Measurements from ENCODE around the gene MACROD2.

Gene MACROD2

GRCh38 chr20:14778875-14779274 lies 783.6 kb downstream of the MACROD2 start:
- no peak overlapping the region for H3K4me3 ChIP-seq (ENCODE audit: low read length)

DNA sequence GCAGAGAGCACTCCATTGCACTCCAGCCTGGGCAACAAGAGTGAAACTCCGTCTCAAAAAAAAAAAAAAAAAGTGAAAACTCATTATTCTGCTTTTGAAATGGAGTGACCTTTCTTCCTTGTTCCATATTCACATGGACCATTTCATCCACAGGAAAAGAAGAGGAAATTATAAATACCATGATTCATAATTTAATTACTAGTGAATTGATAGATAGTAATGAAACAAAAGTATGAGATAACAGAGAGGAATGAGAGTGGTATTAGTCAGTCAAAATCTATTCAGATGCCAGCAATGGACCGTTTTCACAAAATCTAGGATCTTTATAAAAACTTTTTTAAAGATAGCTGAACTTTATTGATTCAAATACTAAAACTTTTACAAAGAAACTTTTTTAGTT lies 785.2 kb downstream of the MACROD2 start:
- H3K4me3 ChIP-seq (ENCODE audit: low read length), result no peak overlapping the region
- no peak for TF ChIP-seq ZNF274 (IDR thresholded peaks at IDR 0.05; ENCODE audit: low read depth, low read length)

More at GRCh38 chr20:14778875-14779274, 783.6 kb downstream of the MACROD2 start:
- no peak for TF ChIP-seq ZNF274 (IDR thresholded peaks at IDR 0.05; ENCODE audit: low read depth, low read length)

GRCh38 chr20:14782731-14783130 lies 787.4 kb downstream of the MACROD2 start:
- H3K4me3 ChIP-seq (ENCODE audit: low read length), result no peak overlapping the region
- TF ChIP-seq ZNF274 (IDR thresholded peaks at IDR 0.05; ENCODE audit: low read depth, low read length), result no peak

GRCh38 chr20:14783766-14784165 lies 788.5 kb downstream of the MACROD2 start:
- no peak for TF ChIP-seq ZNF274 (IDR thresholded peaks at IDR 0.05; ENCODE audit: low read depth, low read length)
- H3K4me3 ChIP-seq (ENCODE audit: low read length), result no peak overlapping the region

- TF ChIP-seq ZNF274 (IDR thresholded peaks at IDR 0.05; ENCODE audit: low read depth, low read length), result no peak
- no peak overlapping the region for H3K4me3 ChIP-seq (ENCODE audit: low read length)
These were observed 789.9 kb downstream of the MACROD2 start for GRCh38 chr20:14785065-14785743.

- H3K4me3 ChIP-seq (ENCODE audit: low read length), result no peak overlapping the region
- TF ChIP-seq ZNF274 (IDR thresholded peaks at IDR 0.05; ENCODE audit: low read depth, low read length), result no peak
These were observed 794.9 kb downstream of the MACROD2 start for GRCh38 chr20:14790190-14790589.

- H3K4me3 ChIP-seq (ENCODE audit: low read length), result no peak overlapping the region
These were observed 795.7 kb downstream of the MACROD2 start for GRCh38 chr20:14790771-14791620.

GRCh38 chr20:14792915-14793314 lies 797.6 kb downstream of the MACROD2 start:
- no peak for TF ChIP-seq ZNF274 (IDR thresholded peaks at IDR 0.05; ENCODE audit: low read depth, low read length)
- H3K4me3 ChIP-seq (ENCODE audit: low read length), result no peak overlapping the region

More at GRCh38 chr20:14790771-14791620, 795.7 kb downstream of the MACROD2 start:
- TF ChIP-seq ZNF274 (IDR thresholded peaks at IDR 0.05; ENCODE audit: low read depth, low read length), result no peak

GRCh38 chr20:14799545-14800216 lies 804.4 kb downstream of the MACROD2 start:
- TF ChIP-seq ZNF274 (IDR thresholded peaks at IDR 0.05; ENCODE audit: low read depth, low read length), result no peak
- no peak overlapping the region for H3K4me3 ChIP-seq (ENCODE audit: low read length)

GRCh38 chr20:14800707-14801425 lies 805.5 kb downstream of the MACROD2 start:
- H3K4me3 ChIP-seq (ENCODE audit: low read length), result no peak overlapping the region
- no peak for TF ChIP-seq ZNF274 (IDR thresholded peaks at IDR 0.05; ENCODE audit: low read depth, low read length)

GRCh38 chr20:14801591-14802325 lies 806.4 kb downstream of the MACROD2 start:
- TF ChIP-seq ZNF274 (IDR thresholded peaks at IDR 0.05; ENCODE audit: low read depth, low read length), result no peak
- no peak overlapping the region for H3K4me3 ChIP-seq (ENCODE audit: low read length)

GRCh38 chr20:14807224-14807623 lies 811.9 kb downstream of the MACROD2 start:
- no peak for TF ChIP-seq ZNF274 (IDR thresholded peaks at IDR 0.05; ENCODE audit: low read depth, low read length)
- no peak overlapping the region for H3K4me3 ChIP-seq (ENCODE audit: low read length)

GRCh38 chr20:14815340-14815739 lies 820.0 kb downstream of the MACROD2 start:
- H3K4me3 ChIP-seq (ENCODE audit: low read length), result no peak overlapping the region
- no peak for TF ChIP-seq ZNF274 (IDR thresholded peaks at IDR 0.05; ENCODE audit: low read depth, low read length)

All from GM08714 (cell line).